Astrocyte (in vitro differentiated cells and primary cell): Measurements from ENCODE around the gene SUPT4H1.

Experiments
- EZH2 ChIP-seq: IDR thresholded peaks from 2 replicates; pipeline ENCODE4 v1.6.1; 2012; ENCODE audit warnings: mild to moderate bottlenecking, low read length, inconsistent platforms; ENCODE audit not compliant: insufficient read depth
- TF ChIP-seq, protein P1 (sequence below): IDR thresholded peaks from 2 replicates; pipeline ENCODE4 v1.5.1; 2011; ENCODE audit warnings: low read depth, mild to moderate bottlenecking, inconsistent platforms, low read length, moderate library complexity; ENCODE audit not compliant: insufficient read depth

DNA sequence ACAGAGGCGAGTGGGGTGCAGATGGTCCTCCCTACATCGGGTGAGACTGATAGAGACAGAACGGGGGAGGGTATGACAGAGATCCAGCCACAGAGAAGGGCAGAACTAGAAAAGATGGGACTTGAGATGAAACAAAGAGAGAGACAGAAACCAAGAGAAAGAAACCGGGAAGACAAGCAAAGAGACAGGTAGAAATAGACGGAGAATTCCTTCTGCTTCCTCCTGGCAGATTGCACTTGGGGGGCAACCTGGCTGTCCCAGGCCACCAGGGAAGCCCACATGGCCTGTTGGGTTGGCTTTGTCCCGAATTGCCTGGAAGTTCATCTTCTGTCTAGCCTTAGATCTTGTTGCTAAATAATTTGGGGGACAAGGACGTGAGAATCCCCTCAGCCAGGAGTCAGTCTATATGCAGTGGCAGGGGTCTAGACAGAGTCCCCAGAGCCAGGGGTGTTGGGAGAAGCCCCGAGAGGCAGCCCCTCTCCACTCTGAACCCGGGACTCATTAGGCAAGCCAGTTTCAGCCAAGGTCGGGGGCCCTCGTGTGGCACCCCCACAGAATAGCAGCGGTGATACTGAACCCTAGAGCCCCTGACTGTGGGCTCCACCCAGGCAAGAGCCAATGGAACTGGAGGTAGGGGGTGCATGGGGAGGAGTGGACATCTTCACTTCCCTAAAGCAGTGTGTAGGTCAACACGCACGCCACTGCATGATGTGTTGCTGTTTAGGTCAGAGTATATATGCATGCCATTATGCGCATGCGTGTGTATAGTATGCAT, 22.8 kb downstream of the SUPT4H1 start:
- TF ChIP-seq, protein P1, sequence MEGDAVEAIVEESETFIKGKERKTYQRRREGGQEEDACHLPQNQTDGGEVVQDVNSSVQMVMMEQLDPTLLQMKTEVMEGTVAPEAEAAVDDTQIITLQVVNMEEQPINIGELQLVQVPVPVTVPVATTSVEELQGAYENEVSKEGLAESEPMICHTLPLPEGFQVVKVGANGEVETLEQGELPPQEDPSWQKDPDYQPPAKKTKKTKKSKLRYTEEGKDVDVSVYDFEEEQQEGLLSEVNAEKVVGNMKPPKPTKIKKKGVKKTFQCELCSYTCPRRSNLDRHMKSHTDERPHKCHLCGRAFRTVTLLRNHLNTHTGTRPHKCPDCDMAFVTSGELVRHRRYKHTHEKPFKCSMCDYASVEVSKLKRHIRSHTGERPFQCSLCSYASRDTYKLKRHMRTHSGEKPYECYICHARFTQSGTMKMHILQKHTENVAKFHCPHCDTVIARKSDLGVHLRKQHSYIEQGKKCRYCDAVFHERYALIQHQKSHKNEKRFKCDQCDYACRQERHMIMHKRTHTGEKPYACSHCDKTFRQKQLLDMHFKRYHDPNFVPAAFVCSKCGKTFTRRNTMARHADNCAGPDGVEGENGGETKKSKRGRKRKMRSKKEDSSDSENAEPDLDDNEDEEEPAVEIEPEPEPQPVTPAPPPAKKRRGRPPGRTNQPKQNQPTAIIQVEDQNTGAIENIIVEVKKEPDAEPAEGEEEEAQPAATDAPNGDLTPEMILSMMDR, result no peak
- no peak for TF ChIP-seq EZH2
